Activated T-helper 1 cell treated with Interleukin-2 at 50 U/mL for 16 hours (primary cell): Measurements from ENCODE around the gene PPM1H.

Experiments
- DNase-seq: peaks from one replicate; pipeline ENCODE4 v3.0.0-alpha.2; 2020; ENCODE audit warnings: low read depth

The PPM1H gene

GRCh38 chr12:62649412-62650138 lies 285.4 kb downstream of the PPM1H start:
- DNase-seq, result no peak

GRCh38 chr12:62647586-62647985 lies 287.4 kb downstream of the PPM1H start:
- no peak for DNase-seq

- DNase-seq, result no peak
Observed at GRCh38 chr12:62646566-62646965, 288.4 kb downstream of the PPM1H start.

GRCh38 chr12:62643486-62643885 lies 291.5 kb downstream of the PPM1H start:
- no peak for DNase-seq

- DNase-seq, result no peak
Observed at GRCh38 chr12:62642486-62642885, 292.5 kb downstream of the PPM1H start.

GRCh38 chr12:62640910-62641448 lies 294.0 kb downstream of the PPM1H start:
- DNase-seq, result no peak

GRCh38 chr12:62637679-62638078 lies 297.3 kb downstream of the PPM1H start:
- DNase-seq, result no peak

- DNase-seq, result no peak
Observed at GRCh38 chr12:62635649-62636048, 299.3 kb downstream of the PPM1H start.

GRCh38 chr12:62632411-62632918 lies 302.5 kb downstream of the PPM1H start:
- no peak for DNase-seq

GRCh38 chr12:62631471-62632410 lies 303.2 kb downstream of the PPM1H start:
- no peak for DNase-seq

GRCh38 chr12:62629971-62630739 lies 304.8 kb downstream of the PPM1H start:
- no peak for DNase-seq

- no peak for DNase-seq
Observed at GRCh38 chr12:62629413-62629812, 305.5 kb downstream of the PPM1H start.

- no peak for DNase-seq
Observed at GRCh38 chr12:62627181-62627580, 307.8 kb downstream of the PPM1H start.

- DNase-seq, result no peak
Observed at GRCh38 chr12:62625228-62625627, 309.7 kb downstream of the PPM1H start.

GRCh38 chr12:62622177-62622576 lies 312.8 kb downstream of the PPM1H start:
- DNase-seq, result no peak

- no peak for DNase-seq
Observed at GRCh38 chr12:62621101-62621638, 313.8 kb downstream of the PPM1H start.

GRCh38 chr12:62618930-62619329 lies 316.0 kb downstream of the PPM1H start:
- DNase-seq, result no peak

GRCh38 chr12:62618319-62618718 lies 316.6 kb downstream of the PPM1H start:
- no peak for DNase-seq

GRCh38 chr12:62613081-62613480 lies 321.9 kb downstream of the PPM1H start:
- DNase-seq, result no peak

- DNase-seq, result no peak
Observed at GRCh38 chr12:62606654-62607053, 328.3 kb downstream of the PPM1H start.

GRCh38 chr12:62605981-62606380 lies 329.0 kb downstream of the PPM1H start:
- no peak for DNase-seq

- no peak for DNase-seq
Observed at GRCh38 chr12:62604871-62605270, 330.1 kb downstream of the PPM1H start.
